Panc1 (cell line): ENCODE data around the gene METRN. TPM values are rescaled to one million over a fixed set of nuclear protein-coding genes. Genes with fewer than 3 reads are reported as not detected.

Source experiments
- ATAC-seq: fragments of 200-7000 bp; cut with Tn5 transposase; 2 replicates; pipeline ENCODE4 v1.9.1; 2020; ENCODE audit warnings: mild to moderate bottlenecking, moderate library complexity
- BruUV-seq: library from RNA; stranded (reverse); fragments of 400-500 nt; replicated peaks from 2 replicates; lab custom pipeline; 2021; lab: Mats Ljungman, UMichigan
- CTCF ChIA-PET: fragments of 300-600 bp; sonication (Branson Sonifier 250); formaldehyde crosslinking; loops from one replicate; lab custom pipeline; 2022; ENCODE audit warnings: antibody characterized with exemption; lab: Charles Lee
- POLR2A ChIA-PET: fragments of 300-600 bp; sonication (Branson Sonifier 250); formaldehyde crosslinking; loops from one replicate; lab custom pipeline; 2022; ENCODE audit warnings: antibody characterized with exemption; lab: Charles Lee
- DNase-seq: peaks from one replicate; pipeline ENCODE4 v3.0.0-alpha.2; 2010; ENCODE audit warnings: low read depth, low spot score
- H3K27ac ChIP-seq: 2 replicates; pipeline ENCODE4 v1.5.1; 2011; ENCODE audit warnings: mild to moderate bottlenecking, low read length, inconsistent platforms
- H3K27me3 ChIP-seq: fragments of 200-500 bp; sonication (Bioruptor generic); 2 replicates; pipeline ENCODE4 v1.6.0; 2014; ENCODE audit warnings: low read length, inconsistent platforms; ENCODE audit not compliant: control insufficient read depth, insufficient read depth
- H3K36me3 ChIP-seq: fragments of 200-500 bp; sonication (Bioruptor generic); 2 replicates; pipeline ENCODE4 v1.5.1; 2014; ENCODE audit warnings: inconsistent platforms, mild to moderate bottlenecking, low read length, moderate library complexity; ENCODE audit not compliant: control insufficient read depth, insufficient read depth
- H3K4me1 ChIP-seq: 2 replicates; pipeline ENCODE4 v1.5.1; 2011; ENCODE audit warnings: inconsistent platforms, mild to moderate bottlenecking, low read length, moderate library complexity; ENCODE audit not compliant: control insufficient read depth, insufficient read depth
- H3K4me3 ChIP-seq, 2 experiments: 2 replicates each; pipeline ENCODE4 v1.5.1; 2011 to 2012; ENCODE audit warnings: low read depth in 2 of 2, low read length in 2 of 2, mild to moderate bottlenecking in 2 of 2, inconsistent platforms in 1 of 2, moderate library complexity in 1 of 2
- H3K9me3 ChIP-seq: fragments of 200-500 bp; sonication (Bioruptor generic); 2 replicates; pipeline ENCODE4 v1.5.1; 2014; ENCODE audit warnings: low read depth, mild to moderate bottlenecking, inconsistent platforms, low read length, moderate library complexity; ENCODE audit not compliant: control insufficient read depth, insufficient read depth
- CTCF ChIP-seq: fragments of 450-650 bp; IDR thresholded peaks from 2 replicates; pipeline ENCODE4 v1.5.1; 2017; ENCODE audit warnings: mild to moderate bottlenecking
- POLR2AphosphoS5 ChIP-seq: IDR thresholded peaks from 2 replicates; pipeline ENCODE4 v1.6.1; 2012; ENCODE audit warnings: mild to moderate bottlenecking, low read depth, low read length, moderate library complexity
- REST ChIP-seq, 2 experiments: IDR thresholded peaks; 2 replicates each; pipeline ENCODE4 v1.6.1; 2011 to 2012; ENCODE audit warnings: low read depth in 2 of 2, control low read depth in 1 of 2, low read length in 1 of 2, mild to moderate bottlenecking in 1 of 2, moderate library complexity in 1 of 2; ENCODE audit not compliant: insufficient read depth in 1 of 2
- SIN3A ChIP-seq: IDR thresholded peaks from 2 replicates; pipeline ENCODE4 v1.6.1; 2012; ENCODE audit warnings: low read depth, mild to moderate bottlenecking, low read length, moderate library complexity, borderline replicate concordance; ENCODE audit not compliant: insufficient read depth
- TCF7L2 ChIP-seq: IDR thresholded peaks from 2 replicates; pipeline ENCODE4 v1.6.1; 2011; ENCODE audit warnings: mild to moderate bottlenecking, low read depth, low read length, inconsistent platforms
- in situ Hi-C: cut with HindIII; loops from 2 replicates; pipeline ENCODE4 v1.10.0; 2016; ENCODE audit warnings: low sequenced_read_pairs, low pct_unique_long_range_greater_than_20kb
- intact Hi-C: fragments of 100-400 bp; cut with micrococcal nuclease; formaldehyde crosslinking; loops from one replicate; pipeline ENCODE4 v1.10.0; 2022; ENCODE audit not compliant: unreplicated experiment
- total RNA-seq: library from RNA; stranded (reverse); gene quantifications from one replicate; pipeline ENCODE4 v1.2.1, GENCODE V29; 2021; ENCODE audit not compliant: unreplicated experiment

The METRN gene
- total RNA-seq, 1 experiment from 2014 or later, result 407 TPM

- Histone ChIP-seq H3K9me3 (no peaks in the 10 kb centered on the region), H3K4me3 (peak overlapping the region; percentile 81 to 87), H3K27me3 (no peaks in the 10 kb centered on the region), H3K27ac (peak overlapping the region; percentile 91), H3K4me1 (peaks cover 12% of the 10 kb centered on the region), H3K36me3 (peaks cover 3% of the 10 kb centered on the region; the same call in 1 of the 2 replicates)
- intact Hi-C loops, result no loop called here
- ChIA-PET POLR2A (no interaction called here), CTCF (interaction anchor here (1.3 kb wide), 1 partner anchor 13 kb away, joined by 3 read pairs; no protein-coding TSS in a partner anchor)
- DNase-seq (no peak), ATAC-seq (peak; percentile 5)
- BruUV-seq, result no TSS peak
- TF ChIP-seq REST (IDR thresholded peaks at IDR 0.05; ENCODE audit: insufficient read depth in 1 of 2, low read depth in 2 of 2, low read length in 1 of 2) (no peak), POLR2AphosphoS5 (no peak), CTCF (no peak), SIN3A (no peak), TCF7L2 (no peak)
- in situ Hi-C loops, result no loop called here
These were observed 46.3 kb upstream of the METRN start for GRCh38 chr16:668519-669171.

GRCh38 chr16:669666-670065 lies 45.3 kb upstream of the METRN start:
- in situ Hi-C loops, result no loop called here

More at GRCh38 chr16:669666-670065, 45.3 kb upstream of the METRN start:
- ATAC-seq (no peak), DNase-seq (no peak)
- Histone ChIP-seq H3K4me1 (peaks cover 22% of the 10 kb centered on the region), H3K4me3 (no peak overlapping the region), H3K27me3 (no peaks in the 10 kb centered on the region), H3K36me3 (peaks cover 3% of the 10 kb centered on the region; the same call in 1 of the 2 replicates), H3K9me3 (no peaks in the 10 kb centered on the region), H3K27ac (no peak overlapping the region)
- intact Hi-C loops, result no loop called here
- no TSS peak for BruUV-seq
- CTCF ChIA-PET, result no interaction called here
- POLR2A ChIA-PET, result no interaction called here
- TF ChIP-seq SIN3A (no peak), REST (IDR thresholded peaks at IDR 0.05; ENCODE audit: insufficient read depth in 1 of 2, low read depth in 2 of 2, low read length in 1 of 2) (no peak), CTCF (no peak), POLR2AphosphoS5 (no peak), TCF7L2 (no peak)
